Breast epithelium (tissue), 4 donors: Measurements from ENCODE around the gene ZNF148. TPM values are rescaled to one million over a fixed set of nuclear protein-coding genes. Genes with fewer than 3 reads are reported as not detected.

ENCODE experiments used
- DNase-seq, 2 donors: peaks; one replicate each; pipeline ENCODE4 v3.0.0-alpha.2; 2019; ENCODE audit warnings: low spot score in 2 of 2
- H3K27ac ChIP-seq, 2 donors: fragments of 200-600 bp; sonication (generic) in 1 of 2; one replicate each; pipeline ENCODE4 v1.5.1; 2016 to 2019; ENCODE audit warnings: mild to moderate bottlenecking in 1 of 2
- H3K27me3 ChIP-seq, 2 donors: fragments of 200-600 bp; sonication (generic) in 1 of 2; one replicate each; pipeline versions ENCODE4 v1.5.1 to v1.6.0; 2017 to 2019; ENCODE audit warnings: control low read depth in 1 of 2, mild to moderate bottlenecking in 1 of 2
- H3K36me3 ChIP-seq: fragments of 200-600 bp; one replicate; pipeline ENCODE4 v1.5.1; 2019
- H3K4me1 ChIP-seq, 2 donors: fragments of 200-600 bp; sonication (generic); one replicate each; pipeline ENCODE4 v1.5.1; 2016 to 2019; ENCODE audit warnings: control low read depth in 1 of 2
- H3K4me3 ChIP-seq, 3 donors: fragments of 200-600 bp; sonication (generic); 1 replicate in 2 of 3; 2 replicates in 1 of 3; pipeline ENCODE4 v1.5.1; 2016 to 2019; ENCODE audit warnings: mild to moderate bottlenecking in 3 of 3, moderate library complexity in 2 of 3
- H3K9me3 ChIP-seq, 2 donors: fragments of 200-600 bp; sonication (generic) in 1 of 2; one replicate each; pipeline ENCODE4 v1.5.1; 2016 to 2019; ENCODE audit warnings: control low read depth in 1 of 2
- POLR2A ChIP-seq: fragments of 450-650 bp; IDR thresholded peaks from one replicate; pipeline ENCODE4 v1.6.1; 2016; ENCODE audit warnings: antibody characterized with exemption, mild to moderate bottlenecking, moderate library complexity
- POLR2AphosphoS5 ChIP-seq, 3 donors: sonication (generic); formaldehyde crosslinking; IDR thresholded peaks; one replicate each; pipeline ENCODE4 v1.6.1; 2017; ENCODE audit warnings: antibody characterized with exemption in 3 of 3
- intact Hi-C: fragments of 100-400 bp; cut with DNase I; formaldehyde crosslinking; loops from one replicate; pipeline ENCODE4 v1.15.1; 2023; ENCODE audit warnings: low total_unique reads
- total RNA-seq, 3 donors: library from RNA; depleted of rRNA; stranded (reverse); fragments of >200 nt; gene quantifications; one replicate each; pipeline ENCODE4 v1.1.0, GENCODE V29; 2016
- TF ChIP-seq, protein P1 (sequence below), 3 donors: fragments of 450-650 bp; IDR thresholded peaks; one replicate each; pipeline ENCODE4 v1.5.1; 2016 to 2017; ENCODE audit warnings: antibody characterized with exemption in 3 of 3, mild to moderate bottlenecking in 3 of 3, moderate library complexity in 3 of 3

The ZNF148 gene
- total RNA-seq, 3 donors from 2014 or later: 29.8 to 47.7 (median 31.8) TPM

DNA sequence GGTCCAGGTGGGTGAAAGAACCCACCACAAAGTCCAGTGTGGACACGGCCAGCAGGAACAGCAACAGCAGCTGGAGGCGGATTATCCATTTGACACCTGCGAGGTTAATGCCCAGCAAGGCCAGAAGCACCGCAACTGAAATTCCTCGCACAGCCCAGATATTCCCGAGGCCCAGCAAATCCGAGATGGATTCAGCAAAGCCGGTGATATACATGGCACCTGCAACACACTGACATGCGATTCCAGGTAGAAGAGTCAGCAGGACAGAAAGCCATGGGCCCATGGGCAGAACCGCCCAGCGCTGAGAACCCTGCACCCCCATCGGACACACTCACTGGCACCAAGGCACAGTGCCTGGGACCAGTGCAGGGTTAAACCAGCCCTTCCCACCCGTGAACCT is 197.4 kb downstream of the ZNF148 start:
- no peaks in the 10 kb centered on the region for H3K9me3 ChIP-seq
- no peak overlapping the region for H3K27ac ChIP-seq
- H3K4me1 ChIP-seq: no peaks in the 10 kb centered on the region
- H3K36me3 ChIP-seq: no peaks in the 10 kb centered on the region
- no peaks in the 10 kb centered on the region for H3K27me3 ChIP-seq
- H3K4me3 ChIP-seq: no peak overlapping the region
- TF ChIP-seq, protein P1, sequence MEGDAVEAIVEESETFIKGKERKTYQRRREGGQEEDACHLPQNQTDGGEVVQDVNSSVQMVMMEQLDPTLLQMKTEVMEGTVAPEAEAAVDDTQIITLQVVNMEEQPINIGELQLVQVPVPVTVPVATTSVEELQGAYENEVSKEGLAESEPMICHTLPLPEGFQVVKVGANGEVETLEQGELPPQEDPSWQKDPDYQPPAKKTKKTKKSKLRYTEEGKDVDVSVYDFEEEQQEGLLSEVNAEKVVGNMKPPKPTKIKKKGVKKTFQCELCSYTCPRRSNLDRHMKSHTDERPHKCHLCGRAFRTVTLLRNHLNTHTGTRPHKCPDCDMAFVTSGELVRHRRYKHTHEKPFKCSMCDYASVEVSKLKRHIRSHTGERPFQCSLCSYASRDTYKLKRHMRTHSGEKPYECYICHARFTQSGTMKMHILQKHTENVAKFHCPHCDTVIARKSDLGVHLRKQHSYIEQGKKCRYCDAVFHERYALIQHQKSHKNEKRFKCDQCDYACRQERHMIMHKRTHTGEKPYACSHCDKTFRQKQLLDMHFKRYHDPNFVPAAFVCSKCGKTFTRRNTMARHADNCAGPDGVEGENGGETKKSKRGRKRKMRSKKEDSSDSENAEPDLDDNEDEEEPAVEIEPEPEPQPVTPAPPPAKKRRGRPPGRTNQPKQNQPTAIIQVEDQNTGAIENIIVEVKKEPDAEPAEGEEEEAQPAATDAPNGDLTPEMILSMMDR (IDR thresholded peaks at IDR 0.05): no peak
- no peak for TF ChIP-seq POLR2AphosphoS5 (IDR thresholded peaks at IDR 0.05)
- TF ChIP-seq POLR2A: no peak
- DNase-seq: no peak
- intact Hi-C loops: no loop called here

Other genes with a start within 250 kb of the ZNF148 start
- gene SLC12A8, start 162.6 kb downstream of the ZNF148 start, total RNA-seq: 10 to 100 TPM in 1 of 3 donors, 1 to 10 TPM in 1, under 1 TPM in 1; 0.48 to 12.5 (median 9.8) TPM
- 10 to 100 TPM; 35.7 to 51.4 (median 50.1) TPM for gene SNX4, start 144.9 kb upstream of the ZNF148 start, total RNA-seq
- gene OSBPL11, start 220.2 kb upstream of the ZNF148 start, total RNA-seq: 10 to 100 TPM; 11.5 to 21.1 (median 14.2) TPM